Anterior cingulate cortex (tissue), 58 donors: ENCODE data around the gene BSG.
"Not testable (repeated sequence)": the region's sequence is repeated elsewhere in the genome, so short reads cannot be mapped to it uniquely, and the experiment has no call there.

ENCODE experiments used
- DNase-seq, 58 donors: peaks; one replicate each; lab custom pipeline; 2025; lab: John Stamatoyannopoulos, UW

The BSG gene

DNA sequence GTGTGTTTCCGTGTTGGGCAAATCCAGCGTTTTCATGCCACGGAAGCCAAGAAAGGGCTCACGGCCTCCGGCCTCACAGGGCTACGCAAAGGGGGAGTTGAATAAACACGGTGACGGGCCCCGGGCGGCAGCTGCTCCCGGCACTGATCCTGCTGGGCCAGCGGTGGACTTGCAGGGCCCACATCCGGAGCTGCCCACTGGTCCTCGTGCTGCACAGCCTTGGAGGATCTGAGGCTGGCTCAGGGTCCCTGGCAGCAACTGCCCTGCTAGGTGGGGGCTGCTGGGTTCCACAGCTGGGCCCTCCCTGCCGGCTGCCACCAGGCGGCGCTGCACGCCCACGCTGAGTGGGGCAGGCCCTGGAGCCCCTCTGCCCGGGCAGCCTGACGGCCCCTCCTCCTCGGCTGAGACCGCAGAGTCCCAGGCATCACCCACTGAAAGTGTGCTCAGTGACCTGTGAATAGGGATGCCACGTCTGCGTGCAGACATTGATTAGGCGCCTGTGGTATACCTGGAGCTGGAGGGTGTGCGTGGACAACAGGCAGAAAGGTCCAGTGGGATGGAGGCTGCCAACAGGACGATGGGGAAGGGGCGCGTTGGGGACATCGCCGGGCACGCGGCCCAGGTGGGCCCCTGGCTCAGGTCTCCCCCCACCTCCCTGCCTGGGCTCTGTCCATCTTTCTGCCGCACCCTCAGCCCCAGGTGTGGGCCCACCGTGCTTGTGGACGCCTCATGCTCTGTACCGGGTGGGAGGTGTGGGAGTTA, 12.0 kb downstream of the BSG start:
- DNase-seq = peak in 37 of 58 donors; percentile 7 to 68 (median 33)

GRCh38 chr19:585146-585545, 12.8 kb downstream of the BSG start:
- not testable (repeated sequence) for DNase-seq

DNA sequence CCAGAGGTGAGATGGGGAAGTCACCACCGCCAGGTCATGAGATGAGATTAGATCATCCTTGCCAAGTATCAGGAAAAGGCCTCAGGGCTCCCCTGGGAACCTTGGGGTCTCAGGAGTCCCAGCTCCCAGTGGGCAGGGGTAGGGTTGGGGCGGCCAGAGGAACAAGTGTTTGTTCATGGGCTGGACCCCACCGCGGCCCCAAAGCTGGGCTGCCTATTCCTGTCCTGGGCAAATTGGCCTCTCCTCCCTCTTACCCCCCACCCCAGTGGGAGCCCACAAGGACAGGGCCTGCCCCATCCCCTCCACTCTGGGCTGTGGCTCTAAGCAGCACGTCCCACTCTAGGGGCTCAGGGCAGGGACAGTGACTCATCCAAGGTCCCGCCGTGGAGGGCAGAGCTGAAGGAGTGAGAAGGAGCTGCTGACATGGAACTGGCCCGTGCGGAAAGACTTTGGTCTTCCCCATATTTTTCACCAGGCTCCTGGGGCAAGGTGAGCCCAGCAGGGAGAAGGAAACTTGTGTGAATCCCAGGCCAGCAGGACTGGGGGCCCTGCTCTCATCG, 13.2 kb downstream of the BSG start:
- DNase-seq = no peak

- peak in 57 of 58 donors; percentile 31 to 94 (median 81) for DNase-seq
These were observed 15.8 kb downstream of the BSG start for GRCh38 chr19:588093-588740.

- peak in 6 of 58 donors; percentile 33 to 64 (median 47) for DNase-seq
These were observed 16.6 kb downstream of the BSG start for GRCh38 chr19:588741-589692.

DNA sequence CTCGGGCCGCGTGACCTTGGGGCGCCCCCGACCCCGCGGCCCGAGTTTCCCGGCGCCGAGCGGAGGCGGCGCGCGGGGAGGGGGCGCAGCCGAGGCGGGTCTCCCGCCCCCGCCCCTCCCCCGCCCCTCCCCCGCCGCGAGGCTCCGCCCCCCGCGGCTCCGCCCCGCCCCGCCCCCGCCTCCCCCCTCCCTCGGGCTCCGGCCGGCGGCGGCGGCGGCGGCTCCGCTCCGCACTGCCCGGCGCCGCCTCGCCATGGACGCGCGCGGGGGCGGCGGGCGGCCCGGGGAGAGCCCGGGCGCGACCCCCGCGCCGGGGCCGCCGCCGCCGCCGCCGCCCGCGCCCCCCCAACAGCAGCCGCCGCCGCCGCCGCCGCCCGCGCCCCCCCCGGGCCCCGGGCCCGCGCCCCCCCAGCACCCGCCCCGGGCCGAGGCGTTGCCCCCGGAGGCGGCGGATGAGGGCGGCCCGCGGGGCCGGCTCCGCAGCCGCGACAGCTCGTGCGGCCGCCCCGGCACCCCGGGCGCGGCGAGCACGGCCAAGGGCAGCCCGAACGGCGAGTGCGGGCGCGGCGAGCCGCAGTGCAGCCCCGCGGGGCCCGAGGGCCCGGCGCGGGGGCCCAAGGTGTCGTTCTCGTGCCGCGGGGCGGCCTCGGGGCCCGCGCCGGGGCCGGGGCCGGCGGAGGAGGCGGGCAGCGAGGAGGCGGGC, 17.4 kb downstream of the BSG start, which contains the start of gene HCN2:
Gene HCN2, plus strand, starts transcription at position 189 of the 703 bp plus-strand sequence. Its CDS starts 65 bp downstream, at position 254.
- no peak for DNase-seq

- DNase-seq = no peak
These were observed 18.0 kb downstream of the BSG start for GRCh38 chr19:590396-590745.

- DNase-seq = no peak
These were observed 18.3 kb downstream of the BSG start for GRCh38 chr19:590750-591098.

DNA sequence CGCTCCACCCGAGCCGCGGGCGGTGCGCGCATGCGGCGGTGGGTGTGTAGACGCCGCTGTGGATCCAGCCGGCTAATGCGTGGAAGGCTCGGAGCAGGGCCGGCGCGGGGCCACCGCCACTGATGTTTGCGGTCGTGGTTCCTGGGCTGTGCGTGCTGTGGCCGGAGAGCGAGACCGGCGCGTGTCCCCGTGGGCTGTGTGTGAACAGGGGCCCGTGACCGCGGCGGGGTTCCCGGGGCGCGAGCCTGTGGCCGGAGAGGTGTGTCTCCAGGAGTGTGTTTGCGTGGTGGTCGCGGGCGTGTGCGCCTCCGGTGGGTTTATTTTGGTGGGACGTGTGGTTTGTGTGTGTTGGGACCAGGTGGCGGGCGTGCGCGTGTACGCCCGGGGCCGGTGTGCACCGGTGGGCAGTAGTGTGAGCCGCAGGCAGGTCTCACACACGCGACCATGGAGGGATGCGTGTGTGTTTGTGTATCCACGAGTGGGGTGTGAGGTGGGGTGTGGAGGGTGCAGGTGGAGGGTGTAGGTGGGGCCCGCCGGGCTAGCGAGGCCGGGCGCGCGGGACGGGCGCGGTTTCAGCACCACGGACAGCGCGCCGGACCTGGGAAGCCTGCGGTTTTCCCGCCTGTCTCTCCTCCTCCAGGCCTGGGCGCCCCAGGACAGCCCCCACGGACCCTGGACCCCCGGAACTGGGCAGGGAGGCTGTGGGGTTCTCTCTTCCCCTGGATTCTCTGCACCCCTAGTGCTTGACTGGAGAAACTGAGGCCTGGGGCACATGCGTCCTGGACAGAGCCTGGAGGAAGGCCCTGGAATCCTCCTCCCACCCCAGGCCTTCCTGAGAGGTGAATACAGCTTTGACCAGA, 18.9 kb downstream of the BSG start:
- peak in 6 of 58 donors; percentile 22 to 39 (median 26) for DNase-seq

DNA sequence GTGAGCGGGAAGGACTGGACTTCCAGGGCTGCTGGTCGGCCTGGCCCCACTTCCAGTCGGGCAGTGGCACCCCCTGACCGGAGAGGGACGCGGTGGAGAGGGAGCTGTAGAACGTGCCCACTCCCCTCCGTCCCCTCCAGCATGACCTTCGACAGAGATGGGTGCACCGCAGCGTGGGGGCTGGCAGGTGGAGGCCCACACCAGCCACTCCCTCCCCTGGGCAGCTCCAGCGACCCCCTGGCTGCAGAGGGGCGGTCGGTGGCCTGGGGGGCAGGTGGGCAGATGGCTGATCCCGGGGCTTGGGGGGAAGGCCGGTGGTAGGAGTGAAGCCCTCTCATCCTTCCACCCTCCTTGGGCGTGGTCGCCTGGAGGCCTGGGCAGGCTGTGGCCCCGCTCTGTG, 19.7 kb downstream of the BSG start:
- DNase-seq = no peak

DNA sequence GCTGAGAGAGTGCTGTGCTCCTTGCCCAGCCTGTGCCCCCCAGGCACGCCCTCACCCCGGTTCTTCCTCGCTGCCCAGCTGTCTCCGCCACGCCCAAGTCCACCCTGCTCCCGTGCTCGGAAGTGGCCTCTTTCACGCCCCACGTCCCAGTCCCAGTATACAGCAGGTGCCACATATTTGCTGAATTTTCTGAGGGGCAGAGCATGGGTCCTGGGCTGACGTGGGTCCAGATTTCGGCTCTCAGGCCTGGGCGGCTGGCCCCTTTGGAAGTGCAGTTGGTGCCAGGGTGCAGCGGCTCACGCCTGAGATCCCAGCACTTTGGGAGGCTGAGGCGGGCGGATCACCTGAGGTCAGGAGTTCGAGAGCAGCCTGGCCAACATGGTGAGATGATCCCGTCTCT, 20.7 kb downstream of the BSG start:
- DNase-seq = no peak

- no peak for DNase-seq
These were observed 21.1 kb downstream of the BSG start for GRCh38 chr19:593505-593904.

DNA sequence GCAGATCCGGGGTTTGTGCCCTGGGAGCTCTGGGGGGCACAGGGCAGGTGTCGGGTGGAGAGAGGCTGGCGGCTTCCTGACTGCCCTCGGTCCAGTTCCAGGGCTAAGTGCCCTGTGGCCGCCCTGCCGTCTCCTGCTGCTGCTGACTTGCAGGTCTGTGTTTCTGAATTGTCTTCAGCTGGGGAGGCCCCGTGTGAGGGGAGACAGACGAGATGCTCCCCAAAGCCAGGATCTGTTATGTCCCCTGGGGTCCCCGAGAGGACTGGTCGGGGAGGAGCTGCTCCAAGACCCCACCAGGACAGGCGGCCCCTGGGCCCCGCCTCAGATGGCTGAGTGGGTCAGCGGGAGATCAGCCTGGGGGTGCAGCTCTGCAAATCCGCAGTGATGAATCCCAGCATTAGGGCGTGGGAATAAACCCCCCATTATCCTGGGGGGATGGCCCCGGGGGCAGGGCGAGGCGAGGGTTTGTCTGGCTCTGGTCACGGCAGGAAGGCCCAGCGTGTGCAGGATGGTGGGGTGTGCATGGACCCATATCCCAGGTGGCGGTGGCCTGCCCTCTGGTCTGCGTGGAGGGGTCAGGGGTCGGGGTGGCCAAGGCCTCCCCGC, 22.0 kb downstream of the BSG start:
- no peak for DNase-seq

GRCh38 chr19:595326-596262, 23.2 kb downstream of the BSG start:
- no peak for DNase-seq

- no peak for DNase-seq
These were observed 23.9 kb downstream of the BSG start for GRCh38 chr19:596263-596655.

DNA sequence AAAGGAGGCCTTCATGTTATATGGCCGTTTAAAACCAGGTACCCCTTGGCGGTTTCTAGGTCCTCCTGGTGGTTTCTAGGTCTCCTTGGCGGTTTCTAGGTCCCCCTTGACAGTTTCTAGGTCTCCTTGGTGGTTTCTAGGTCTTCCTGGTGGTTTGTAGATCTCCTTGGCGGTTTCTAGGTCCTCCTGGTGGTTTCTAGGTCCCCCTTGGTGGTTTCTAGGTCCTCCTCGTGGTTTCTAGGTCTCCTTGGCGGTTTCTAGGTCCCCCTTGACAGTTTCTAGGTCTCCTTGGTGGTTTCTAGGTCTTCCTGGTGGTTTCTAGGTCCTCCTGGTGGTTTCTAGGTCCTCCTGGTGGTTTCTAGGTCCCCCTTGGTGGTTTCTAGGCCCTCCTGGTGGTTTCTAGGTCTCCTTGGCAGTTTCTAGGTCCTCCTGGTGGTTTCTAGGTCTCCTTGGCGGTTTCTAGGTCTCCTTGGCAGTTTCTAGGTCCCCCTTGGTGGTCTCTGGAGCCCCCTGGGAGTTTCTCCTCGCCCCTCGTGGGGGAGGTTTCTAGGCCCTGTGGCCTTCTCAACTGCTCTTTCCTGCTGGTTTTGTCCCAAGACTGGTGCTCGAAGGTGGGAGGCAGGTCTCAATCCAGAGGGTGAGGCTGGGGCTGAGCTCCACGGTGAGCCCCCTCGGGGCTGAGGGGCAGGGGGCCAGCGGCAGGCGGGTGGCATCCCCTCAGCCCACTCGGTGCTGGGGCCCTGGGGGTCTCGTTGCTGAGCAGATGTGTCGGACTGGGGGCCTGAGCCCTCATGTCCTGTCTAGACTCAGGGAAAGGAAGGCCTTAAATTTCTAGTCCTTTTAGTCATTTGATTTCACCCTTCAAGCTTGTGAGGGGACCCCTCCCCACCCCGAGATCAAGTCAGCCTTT, 25.3 kb downstream of the BSG start:
- DNase-seq = no peak
